HEK293 (cell line): Measurements from ENCODE around the gene SHC4.

Experiments used
- ATF2 ChIP-seq: fragments of 450-650 bp; formaldehyde crosslinking; IDR thresholded peaks from 2 replicates; pipeline ENCODE4 v1.5.1; 2016; ENCODE audit warnings: missing biosample characterization, missing genetic modification characterization, low read depth
- CTCF ChIP-seq: fragments of 450-650 bp; formaldehyde crosslinking; IDR thresholded peaks from 2 replicates; pipeline ENCODE4 v1.5.1; 2016; ENCODE audit warnings: missing biosample characterization, missing genetic modification characterization
- MEIS1 ChIP-seq: sonication (generic); formaldehyde crosslinking; IDR thresholded peaks from 2 replicates; pipeline ENCODE4 v1.8.1; 2022; ENCODE audit warnings: missing genetic modification reagents, mild to moderate bottlenecking, borderline replicate concordance
- ZBTB44 ChIP-seq: fragments of 450-650 bp; IDR thresholded peaks from 2 replicates; pipeline ENCODE4 v1.5.1; 2018; ENCODE audit warnings: missing biosample characterization, mild to moderate bottlenecking, missing genetic modification characterization
- ZBTB7A ChIP-seq: fragments of 450-650 bp; formaldehyde crosslinking; IDR thresholded peaks from 2 replicates; pipeline ENCODE4 v1.5.1; 2016; ENCODE audit warnings: low read depth, missing biosample characterization, missing genetic modification characterization
- ZFP41 ChIP-seq: fragments of 450-650 bp; formaldehyde crosslinking; IDR thresholded peaks from 2 replicates; pipeline ENCODE4 v1.5.1; 2016; ENCODE audit warnings: missing biosample characterization, missing genetic modification characterization, borderline replicate concordance
- ZNF146 ChIP-seq: fragments of 450-650 bp; formaldehyde crosslinking; IDR thresholded peaks from 2 replicates; pipeline ENCODE4 v1.5.1; 2016; ENCODE audit warnings: missing biosample characterization, missing genetic modification characterization
- ZNF747 ChIP-seq: fragments of 450-650 bp; formaldehyde crosslinking; IDR thresholded peaks from 2 replicates; pipeline ENCODE4 v1.5.1; 2016; ENCODE audit warnings: missing biosample characterization, missing genetic modification characterization
- ZNF776 ChIP-seq: fragments of 450-650 bp; formaldehyde crosslinking; IDR thresholded peaks from 2 replicates; pipeline ENCODE4 v1.5.0; 2017; ENCODE audit warnings: missing biosample characterization, missing genetic modification characterization, borderline replicate concordance
- ZSCAN5A ChIP-seq: fragments of 450-650 bp; formaldehyde crosslinking; IDR thresholded peaks from 2 replicates; pipeline ENCODE4 v1.5.1; 2016; ENCODE audit warnings: missing biosample characterization, missing genetic modification characterization

- TF ChIP-seq MEIS1 (no peak), CTCF (tag by site-specific recombination) (no peak), ZSCAN5A (tag by site-specific recombination) (no peak), ZNF146 (tag by site-specific recombination) (no peak), ZFP41 (tag by site-specific recombination) (no peak), ATF2 (no peak), ZBTB44 (no peak), ZNF747 (tag by site-specific recombination) (no peak), ZNF776 (tag by site-specific recombination) (no peak), ZBTB7A (tag by site-specific recombination) (no peak)
Measured at GRCh38 chr15:48858401-48858800, 105.3 kb downstream of the SHC4 start.
